Brain pericyte (primary cell): Measurements from ENCODE around the gene CCER1.

Experiments used
- DNase-seq: peaks from one replicate; pipeline ENCODE4 v3.0.0-alpha.2; 2012; ENCODE audit warnings: low read depth, low spot score

CCER1 gene

DNA sequence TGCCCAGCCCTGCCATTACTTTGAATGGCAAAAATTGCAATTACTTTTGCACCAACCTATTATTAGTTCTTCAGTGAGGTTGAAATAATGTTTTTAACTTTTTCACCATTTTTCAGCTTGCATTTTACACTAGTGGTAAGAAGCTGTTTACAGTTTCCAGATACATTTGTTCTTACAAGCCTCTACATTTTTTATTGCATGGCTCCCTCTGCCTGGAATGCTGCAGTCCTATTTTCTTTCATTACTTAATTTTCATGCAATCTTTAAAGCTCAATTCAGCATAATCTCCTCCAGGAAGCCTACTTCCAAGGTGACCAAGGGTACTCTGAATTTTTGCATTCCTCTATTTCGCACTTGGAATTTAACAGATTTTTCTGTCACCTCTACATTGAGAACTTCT, 33.4 kb downstream of the CCER1 start:
- no peak for DNase-seq

DNA sequence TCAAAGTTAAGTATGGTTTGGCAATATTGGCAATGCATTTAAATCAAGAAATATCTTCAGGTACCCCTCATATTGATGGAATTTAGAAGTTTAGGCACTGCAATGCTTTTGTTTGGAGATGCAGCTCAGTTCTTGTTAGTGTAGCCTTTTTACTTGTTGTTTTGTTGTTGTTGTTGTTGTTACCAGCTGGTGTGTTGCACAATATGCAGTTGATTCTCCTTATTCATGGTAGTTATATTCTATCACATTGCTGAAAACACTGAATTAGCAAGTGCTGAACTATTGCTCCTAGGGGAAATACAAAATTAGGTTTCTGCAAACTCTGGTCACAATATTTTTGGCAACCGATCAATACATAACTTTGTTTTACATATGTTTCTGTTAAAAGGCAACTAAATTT, 34.8 kb downstream of the CCER1 start:
- DNase-seq = no peak

DNA sequence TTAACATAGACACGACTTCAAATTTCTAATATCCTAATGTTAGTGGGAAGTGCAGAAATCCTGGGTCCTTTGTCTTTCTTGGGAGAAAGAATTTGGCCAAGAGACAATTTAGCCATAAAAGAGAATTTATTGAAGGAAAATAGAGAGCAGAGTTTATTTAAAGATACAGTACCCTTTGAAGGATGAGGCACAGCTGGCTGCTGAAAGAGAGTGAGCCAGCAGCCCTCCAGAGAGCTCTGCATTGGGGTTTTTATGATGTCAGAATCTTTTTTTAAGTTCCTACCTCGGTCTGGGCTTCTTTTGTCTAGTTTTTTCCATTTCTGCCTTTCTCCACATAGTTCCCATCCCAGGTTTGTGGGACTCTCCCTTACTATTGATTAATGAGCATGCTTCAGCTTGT, 37.5 kb downstream of the CCER1 start:
- DNase-seq = no peak

DNA sequence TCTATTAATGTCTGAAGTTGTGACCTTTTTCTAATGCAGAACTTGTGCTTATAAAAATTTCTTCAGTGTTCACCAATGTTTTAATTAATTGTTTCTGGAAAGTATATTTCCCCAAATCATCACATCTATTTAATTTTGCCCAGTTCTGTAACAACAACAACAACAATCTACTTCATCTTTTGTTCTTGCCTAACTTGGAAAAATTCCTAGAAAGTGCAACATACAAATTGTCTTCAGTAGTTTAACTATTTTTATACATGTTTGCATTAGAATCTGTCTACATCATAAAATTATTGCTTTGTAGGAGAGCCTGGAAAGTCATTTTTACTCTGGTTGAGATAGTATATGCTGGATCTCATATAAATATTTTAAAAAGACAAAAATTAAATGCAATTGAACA, 38.5 kb downstream of the CCER1 start:
- no peak for DNase-seq

DNA sequence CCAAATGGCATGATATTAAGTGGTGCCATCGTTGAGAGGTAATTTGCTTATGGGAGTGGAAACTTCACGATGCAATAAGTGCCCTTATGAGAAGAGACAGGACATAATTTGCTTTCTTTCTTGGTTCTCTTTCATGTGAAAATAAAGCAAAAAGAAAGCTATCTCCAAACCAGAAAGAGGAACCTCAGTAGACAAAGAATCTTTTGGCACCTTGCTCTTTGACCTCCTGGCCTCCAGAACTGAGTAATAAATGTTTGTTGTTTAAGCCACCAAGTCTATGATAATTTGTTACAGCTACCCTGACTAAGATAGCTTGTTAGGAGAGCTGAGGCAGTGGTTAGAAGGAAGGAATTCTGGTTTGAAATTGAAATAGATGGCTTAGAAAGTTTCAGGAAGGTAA, 39.6 kb downstream of the CCER1 start:
- DNase-seq = no peak

DNA sequence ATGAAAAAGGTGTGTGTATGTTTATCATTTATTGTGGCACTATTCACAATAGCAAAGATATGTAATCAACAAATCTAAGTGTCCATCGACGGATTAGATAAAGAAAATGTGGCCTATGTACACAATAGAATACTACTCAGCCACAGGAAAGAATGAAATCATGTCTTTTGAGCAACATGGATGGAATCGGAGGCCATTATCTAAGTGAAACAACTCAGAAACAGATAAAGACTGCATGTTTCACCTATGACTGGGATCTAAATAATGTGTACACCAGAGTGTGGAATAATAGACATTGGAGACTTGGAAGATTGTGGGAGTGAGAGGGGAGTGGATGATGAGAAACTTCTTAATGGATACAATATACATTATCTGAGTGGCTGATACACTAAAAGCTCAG, 44.0 kb downstream of the CCER1 start:
- no peak for DNase-seq

DNA sequence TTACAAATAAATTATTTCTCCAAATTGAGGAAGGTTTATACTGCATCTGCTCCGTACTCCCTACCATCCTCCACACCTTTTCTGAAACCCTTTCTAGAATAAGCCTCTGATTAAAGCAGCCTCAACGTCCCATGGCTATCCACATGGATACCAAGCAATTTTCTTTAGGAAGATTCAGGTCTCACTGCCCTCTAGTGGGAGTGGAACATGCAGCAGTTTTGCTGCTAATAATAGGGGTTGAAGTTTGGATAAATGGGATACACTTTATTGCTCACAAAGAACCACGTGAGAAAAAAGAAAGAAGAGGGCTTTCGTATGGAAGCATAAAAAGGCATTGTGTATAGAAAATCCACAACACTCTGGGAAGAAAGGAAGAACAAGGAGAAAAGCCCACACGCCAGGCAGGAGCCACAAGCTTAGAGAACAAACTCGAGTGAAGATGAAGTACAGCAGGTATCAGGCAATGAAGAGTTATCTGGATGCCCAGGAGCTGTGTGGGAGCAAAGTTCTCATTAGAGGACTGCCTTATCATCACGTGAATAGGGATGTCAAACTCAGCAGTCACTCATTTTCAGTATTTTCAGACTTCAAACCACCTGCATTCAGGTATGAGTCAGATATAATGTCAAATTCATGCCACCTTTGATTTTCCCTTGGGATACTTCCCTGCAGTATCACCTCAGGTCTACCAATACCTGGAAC, 45.8 kb downstream of the CCER1 start:
- DNase-seq = no peak

DNA sequence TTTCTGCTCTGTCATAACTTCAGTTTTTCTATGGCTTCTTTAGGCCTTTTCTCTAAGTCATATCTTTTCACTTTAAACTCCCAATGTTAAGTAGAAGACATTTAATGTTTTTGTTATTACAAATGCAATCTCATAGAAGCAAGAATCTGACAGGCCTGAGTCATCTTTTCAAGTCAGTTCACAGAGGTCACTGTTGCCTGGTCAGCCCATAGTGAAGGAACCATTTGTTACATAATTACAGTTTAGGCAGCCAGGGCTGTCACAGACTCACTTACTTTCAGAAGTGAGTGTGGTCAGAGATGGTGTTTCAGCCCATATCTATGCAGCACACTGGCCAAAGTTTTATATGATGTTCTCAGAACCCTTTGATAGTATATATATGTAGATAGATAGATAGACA, 46.5 kb downstream of the CCER1 start:
- peak; percentile 32 for DNase-seq

DNA sequence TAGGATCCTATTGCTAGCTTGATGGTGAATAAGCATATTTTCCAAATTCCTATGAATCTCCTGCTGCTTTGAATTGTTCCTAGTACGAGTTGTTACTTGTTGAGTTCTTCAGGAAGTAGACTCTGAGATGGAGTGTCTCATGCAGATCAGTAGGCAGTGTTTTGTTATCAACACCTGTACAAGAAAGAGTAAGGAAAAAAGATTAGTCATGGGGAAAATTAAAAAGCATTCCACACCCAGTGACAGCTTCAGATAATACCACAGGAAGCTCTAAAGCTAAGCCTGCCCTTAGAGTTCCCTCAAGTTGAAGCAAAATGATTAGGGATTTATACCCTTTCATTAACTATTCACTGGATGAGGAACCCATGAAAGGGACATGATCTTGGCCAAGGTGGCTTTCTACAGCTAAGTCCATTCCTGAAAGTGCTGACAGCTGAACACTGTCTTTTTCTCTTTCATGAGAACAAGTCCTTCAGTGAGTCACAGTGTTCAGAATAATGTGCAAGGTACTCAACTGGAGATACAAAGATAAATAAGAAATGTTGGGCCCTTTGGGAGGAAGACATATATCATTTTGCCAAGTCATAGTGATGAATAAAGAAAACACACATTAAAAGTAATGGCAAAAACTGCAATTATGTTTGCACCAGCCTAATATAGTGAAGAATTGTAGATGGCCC, 49.1 kb downstream of the CCER1 start:
- DNase-seq = no peak

DNA sequence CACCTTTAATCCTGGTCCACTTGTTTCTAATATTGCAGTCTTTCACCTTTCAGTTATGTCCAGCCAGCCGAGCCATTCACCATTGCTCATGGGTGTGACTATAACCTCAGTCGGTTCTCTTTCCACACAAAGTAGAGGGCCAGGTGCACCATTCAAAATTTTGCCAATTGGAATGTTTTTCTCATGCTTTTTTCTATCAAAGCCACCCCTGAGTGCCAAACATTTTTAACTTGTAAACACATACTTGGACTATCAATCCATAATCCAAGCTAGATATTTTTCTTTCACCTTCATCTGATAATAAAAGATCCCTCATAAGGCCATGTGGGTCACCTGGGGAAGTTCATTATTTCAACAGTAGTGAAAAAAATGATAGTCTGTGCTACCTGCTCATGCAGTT, 52.4 kb downstream of the CCER1 start:
- DNase-seq = no peak
